Neural progenitor cell (in vitro differentiated cells): ENCODE measurements around the gene KRTAP5-4.

ENCODE experiments used
- CTCF ChIP-seq: fragments of 200-600 bp; sonication (generic); IDR thresholded peaks from 2 replicates; pipeline ENCODE4 v1.5.1; 2017; ENCODE audit warnings: antibody characterized with exemption, mild to moderate bottlenecking
- EZH2 ChIP-seq: fragments of 200-600 bp; sonication (generic); IDR thresholded peaks from 2 replicates; pipeline ENCODE4 v1.6.1; 2017; ENCODE audit warnings: antibody characterized with exemption, mild to moderate bottlenecking, moderate library complexity

- TF ChIP-seq CTCF (no peak), EZH2 (no peak)
These were observed 20.6 kb upstream of the KRTAP5-4 start for GRCh38 chr11:1642288-1643145.
